Measurements from ENCODE around the gene PTAR1.

GRCh38 chr9:69671879-69672595 lies 87.8 kb downstream of the PTAR1 start, which contains the start of gene APBA1:
- TF ChIP-seq CTCF (IDR thresholded peaks at IDR 0.05) (peak in 1 of 5 experiments; percentile 13), EP300 (IDR thresholded peaks at IDR 0.05) (no peak)

All from tibial nerve (tissue), 4 donors.